Activated CD4-positive, alpha-beta T cell treated with anti-CD3 and anti-CD28 coated beads, Interleukin-10, Interleukin-2, amounts not matched to agents 100 ng/mL and 50 ng/mL, durations not matched to agents 16 hours and 8 hours (primary cell): ENCODE measurements around the gene KRT83.

Experiments
- DNase-seq: peaks from one replicate; pipeline ENCODE4 v3.0.0-alpha.2; 2020

Gene KRT83

DNA sequence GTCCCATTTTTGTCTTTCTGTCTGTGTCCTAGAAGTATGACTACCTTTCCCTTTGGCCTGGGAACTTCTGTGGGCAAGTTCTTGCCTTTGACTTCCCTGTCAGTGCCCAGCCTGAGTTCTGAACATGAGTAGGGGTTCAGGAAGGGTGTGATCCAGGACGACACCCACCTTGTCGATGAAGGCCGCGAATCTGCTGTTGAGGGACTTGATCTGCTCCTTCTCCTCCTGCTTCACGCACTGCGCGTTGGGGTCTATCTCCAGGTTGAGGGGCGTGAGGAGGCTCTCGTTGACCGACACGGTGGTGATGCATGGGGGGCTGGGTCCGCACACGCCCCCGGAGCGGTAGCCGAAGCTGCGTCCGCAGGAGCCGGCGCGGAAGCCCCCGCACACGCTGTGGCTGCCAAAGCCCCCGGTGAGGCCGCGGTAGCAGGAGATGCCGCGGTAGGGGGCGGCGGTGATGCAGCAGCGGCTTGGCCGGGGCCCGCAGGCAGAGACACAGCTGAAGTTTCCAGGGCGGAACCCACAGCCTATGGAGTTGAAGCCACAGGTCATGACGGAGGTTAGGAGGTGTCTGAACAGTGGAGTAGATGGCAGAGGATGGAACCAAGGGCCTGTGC, at the start of gene KRT83:
Gene KRT83 (minus strand): TSS at position 615 of the 617 bp plus-strand sequence. CDS start 63 bp downstream, at position 552.
- DNase-seq, result no peak

- no peak for DNase-seq
Measured at GRCh38 chr12:52369809-52370208, 48.6 kb upstream of the KRT83 start.

GRCh38 chr12:52369211-52369610, 48.0 kb upstream of the KRT83 start:
- DNase-seq, result no peak

- DNase-seq, result no peak
Measured at GRCh38 chr12:52368508-52368907, 47.3 kb upstream of the KRT83 start.

DNA sequence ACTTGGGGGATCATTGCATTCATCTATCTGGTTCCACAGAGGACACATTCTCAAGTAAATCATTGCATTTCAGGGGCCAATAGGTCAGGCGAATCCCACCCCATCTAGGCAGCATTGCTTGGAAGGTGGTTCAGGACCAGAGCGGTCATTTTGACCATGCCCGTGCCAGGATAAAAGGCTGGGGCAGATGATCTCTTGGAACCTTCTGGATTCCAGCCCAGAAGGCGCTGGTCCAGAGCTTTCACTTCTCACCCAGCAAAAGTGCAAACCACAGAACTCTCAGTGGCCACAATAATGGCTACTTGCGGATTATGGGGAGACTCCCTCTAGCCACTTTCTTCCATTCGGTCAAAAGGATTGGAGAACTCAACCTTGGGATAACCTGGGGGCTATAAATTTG, 46.7 kb upstream of the KRT83 start:
- no peak for DNase-seq

DNA sequence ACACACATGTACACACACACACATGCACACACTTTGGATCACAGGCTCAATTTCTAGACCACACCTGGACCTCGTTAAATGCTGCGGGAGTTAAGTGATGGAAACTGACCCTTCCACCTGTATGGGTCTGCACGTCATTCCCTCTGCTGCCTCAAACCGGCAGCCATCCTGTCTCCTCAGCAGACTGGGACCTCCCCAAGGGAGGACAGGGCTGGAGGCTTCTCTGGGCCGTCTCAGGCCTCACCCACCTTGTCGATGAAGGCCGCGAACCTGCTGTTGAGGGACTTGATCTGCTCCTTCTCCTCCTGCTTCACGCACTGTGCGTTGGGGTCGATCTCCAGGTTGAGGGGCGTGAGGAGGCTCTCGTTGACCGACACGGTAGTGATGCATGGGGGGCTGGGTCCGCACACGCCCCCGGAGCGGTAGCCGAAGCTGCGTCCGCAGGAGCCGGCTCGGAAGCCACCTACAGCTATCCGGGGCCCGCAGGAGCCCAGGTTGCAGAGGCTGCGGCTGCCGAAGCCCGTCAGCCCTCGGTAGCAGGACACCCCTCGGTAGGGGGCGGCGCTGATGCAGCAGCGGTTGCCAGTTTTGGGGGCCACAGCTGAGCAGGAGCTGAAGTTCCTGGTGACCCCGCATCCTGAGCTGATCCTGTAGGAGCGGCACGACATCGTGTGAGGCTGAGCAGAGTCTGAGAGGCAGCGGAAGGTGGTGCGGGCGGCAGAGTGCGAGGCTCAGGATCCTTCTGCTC, 45.7 kb upstream of the KRT83 start, which contains the start of gene KRT85:
Gene KRT85 (minus strand): TSS at position 744 of the 748 bp plus-strand sequence. CDS start 76 bp downstream, at position 668.
- DNase-seq, result no peak

GRCh38 chr12:52364901-52365489, 43.8 kb upstream of the KRT83 start:
- DNase-seq, result no peak

- DNase-seq, result no peak
Measured at GRCh38 chr12:52364061-52364460, 42.9 kb upstream of the KRT83 start.

GRCh38 chr12:52363111-52363679, 42.0 kb upstream of the KRT83 start:
- DNase-seq, result no peak

- DNase-seq, result peak; percentile 20
Measured at GRCh38 chr12:52362118-52362726, 41.0 kb upstream of the KRT83 start.

DNA sequence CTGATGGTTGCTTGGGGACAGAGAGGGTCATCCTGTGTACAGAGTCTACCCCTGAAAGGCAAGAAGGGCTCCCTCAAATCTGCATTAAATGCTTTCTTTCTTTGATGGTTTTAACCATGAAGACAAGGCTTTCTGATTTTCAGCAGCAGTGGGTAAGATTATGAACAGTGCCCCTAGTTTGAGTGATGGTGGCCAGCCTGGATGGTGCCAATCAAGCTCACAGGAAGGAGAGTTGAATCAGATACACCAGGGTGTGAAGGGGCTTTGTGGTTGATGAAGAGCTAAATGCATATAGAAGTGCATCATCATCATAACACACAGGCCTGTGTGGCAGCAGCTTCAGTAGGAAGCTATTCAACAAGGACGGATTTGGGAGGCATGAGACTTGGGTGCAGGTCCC, 40.4 kb upstream of the KRT83 start:
- DNase-seq, result no peak

GRCh38 chr12:52360663-52361271, 39.6 kb upstream of the KRT83 start:
- DNase-seq, result no peak

DNA sequence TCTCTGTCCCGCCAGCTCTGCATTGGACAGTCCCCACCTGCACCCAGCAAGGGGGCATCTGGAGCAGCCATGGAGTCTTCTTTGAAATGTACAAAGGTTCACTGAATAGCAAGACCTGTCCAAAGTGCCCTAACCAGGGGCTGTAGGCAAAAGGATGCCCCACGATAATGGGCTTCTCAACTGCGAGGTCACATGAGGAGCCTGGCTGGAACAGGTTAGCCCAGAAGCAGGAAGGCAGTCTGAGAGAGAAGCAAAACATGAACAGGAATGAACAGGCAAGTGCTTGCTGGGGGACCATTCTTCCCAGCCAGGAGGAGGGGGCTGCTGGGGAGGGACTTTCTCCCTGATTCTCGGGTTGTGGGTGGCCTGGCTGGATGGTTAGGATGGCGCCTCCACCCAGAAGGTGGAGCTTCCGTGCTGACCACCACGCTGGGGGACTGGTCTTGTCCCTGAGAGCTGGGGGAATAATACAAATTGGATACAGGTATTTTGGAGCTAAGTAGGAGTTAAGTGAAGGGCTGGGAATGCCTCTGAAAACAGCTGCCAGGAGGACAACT, 39.0 kb upstream of the KRT83 start:
- DNase-seq, result no peak

DNA sequence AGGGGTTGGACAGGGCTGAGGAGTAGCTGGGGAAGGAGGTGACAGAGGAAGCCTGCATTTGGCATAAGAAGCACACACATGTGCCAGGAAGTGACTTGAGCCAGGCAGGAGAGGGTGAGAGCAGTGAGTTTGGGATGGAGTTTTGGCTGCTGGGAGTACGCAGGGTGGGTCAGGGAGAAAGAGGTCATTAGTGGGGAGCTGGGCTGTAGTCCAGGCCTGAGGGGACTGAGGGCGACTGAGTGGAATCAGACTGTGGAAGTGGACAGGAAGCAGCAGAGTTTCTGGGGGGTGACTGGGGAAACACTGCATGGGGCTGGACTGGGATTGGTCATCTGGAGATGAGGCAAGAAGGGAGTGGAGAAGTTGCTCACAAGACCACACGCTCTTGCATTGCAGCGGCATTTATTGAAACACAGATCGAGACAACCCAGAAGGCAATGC, 38.4 kb upstream of the KRT83 start:
- DNase-seq, result no peak

- DNase-seq, result peak; percentile 18
Measured at GRCh38 chr12:52358575-52359350, 37.6 kb upstream of the KRT83 start.

DNA sequence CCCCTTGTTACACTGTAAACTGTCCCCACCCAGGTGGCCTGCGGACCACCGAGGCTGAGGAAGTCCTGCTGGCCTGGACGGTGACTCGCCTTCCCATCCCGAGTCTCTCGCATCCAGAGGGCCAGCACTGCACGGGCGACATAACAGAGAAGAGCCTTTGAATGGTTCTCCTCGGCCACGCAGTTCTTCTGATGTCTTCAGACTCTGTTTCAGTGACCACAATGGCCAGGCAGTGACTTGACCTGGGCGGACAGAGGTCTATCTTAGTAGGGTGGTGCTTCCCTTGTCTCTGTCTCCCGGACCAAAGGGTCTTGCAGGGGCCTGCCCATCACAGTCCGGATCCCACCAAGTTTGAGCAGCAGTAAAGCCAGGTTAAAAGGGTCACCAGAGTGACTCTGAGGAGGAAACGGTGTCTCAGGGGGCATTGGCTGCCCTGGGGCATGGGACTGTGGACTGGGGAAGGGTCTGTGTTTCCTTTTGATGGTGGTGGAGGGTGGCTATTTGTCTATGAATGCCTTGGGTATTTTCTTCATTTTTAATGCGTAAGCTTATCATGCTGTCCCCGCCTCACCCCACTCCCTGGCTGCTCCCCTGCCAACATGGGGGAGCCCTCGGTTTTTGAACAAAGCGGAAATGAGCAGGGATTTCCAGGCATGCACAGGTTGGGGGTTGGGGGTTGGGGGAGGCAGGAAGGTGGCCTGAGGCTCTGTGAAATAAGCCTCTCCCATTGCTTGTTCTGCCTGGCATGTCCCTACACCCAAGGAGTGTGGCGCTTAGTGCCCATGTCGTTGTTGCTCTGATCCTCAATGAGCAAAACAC, 35.8 kb upstream of the KRT83 start:
- no peak for DNase-seq

GRCh38 chr12:52356031-52356761, 35.0 kb upstream of the KRT83 start:
- DNase-seq, result no peak

DNA sequence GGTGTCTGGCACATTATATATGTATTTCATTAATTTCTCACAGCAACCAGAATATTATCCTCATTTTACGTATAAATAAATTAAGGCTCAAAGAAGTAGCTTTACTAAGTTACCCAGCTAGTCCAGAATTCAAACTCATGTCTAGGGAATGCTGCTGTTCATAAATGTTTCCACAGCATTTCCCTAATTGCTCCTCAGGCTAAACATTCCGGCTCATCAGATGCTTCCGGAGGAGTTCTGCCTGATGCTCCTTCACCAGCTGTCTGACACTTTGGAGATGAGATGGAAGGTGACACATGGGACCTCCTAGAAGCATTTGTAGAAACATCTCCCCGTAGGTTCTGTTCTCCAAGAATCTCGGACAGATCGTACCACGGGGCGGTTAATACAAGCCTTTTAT, 34.0 kb upstream of the KRT83 start:
- no peak for DNase-seq

DNA sequence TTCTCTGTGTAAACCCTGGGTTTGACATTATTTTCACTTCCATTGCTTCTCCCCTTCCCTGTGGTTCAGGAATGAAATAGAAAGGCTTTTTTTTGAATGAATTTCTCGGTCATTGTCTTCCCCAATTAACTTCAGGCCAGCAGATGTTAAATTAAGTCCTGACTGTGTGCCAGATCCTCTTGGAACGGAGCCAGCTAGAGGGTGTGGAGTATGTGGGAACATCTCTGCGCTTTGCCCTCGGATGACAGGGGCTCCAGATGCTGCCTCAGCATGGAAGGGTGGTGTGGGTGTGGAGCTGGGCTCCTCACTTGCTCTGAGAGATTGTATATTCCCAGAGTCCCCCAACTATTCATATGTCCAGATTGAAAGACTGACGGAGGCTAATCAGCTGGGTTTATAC, 33.0 kb upstream of the KRT83 start:
- DNase-seq, result no peak

- no peak for DNase-seq
Measured at GRCh38 chr12:52353766-52354165, 32.6 kb upstream of the KRT83 start.
